NCI-H2107 (cell line): ENCODE measurements around the gene CEP295NL.
"Not testable (repeated sequence)": the region's sequence is repeated elsewhere in the genome, so short reads cannot be mapped to it uniquely, and the experiment has no call there.

Source experiments
- DNase-seq: peaks from one replicate; lab custom pipeline; 2025; lab: John Stamatoyannopoulos, UW

Gene CEP295NL, protein sequence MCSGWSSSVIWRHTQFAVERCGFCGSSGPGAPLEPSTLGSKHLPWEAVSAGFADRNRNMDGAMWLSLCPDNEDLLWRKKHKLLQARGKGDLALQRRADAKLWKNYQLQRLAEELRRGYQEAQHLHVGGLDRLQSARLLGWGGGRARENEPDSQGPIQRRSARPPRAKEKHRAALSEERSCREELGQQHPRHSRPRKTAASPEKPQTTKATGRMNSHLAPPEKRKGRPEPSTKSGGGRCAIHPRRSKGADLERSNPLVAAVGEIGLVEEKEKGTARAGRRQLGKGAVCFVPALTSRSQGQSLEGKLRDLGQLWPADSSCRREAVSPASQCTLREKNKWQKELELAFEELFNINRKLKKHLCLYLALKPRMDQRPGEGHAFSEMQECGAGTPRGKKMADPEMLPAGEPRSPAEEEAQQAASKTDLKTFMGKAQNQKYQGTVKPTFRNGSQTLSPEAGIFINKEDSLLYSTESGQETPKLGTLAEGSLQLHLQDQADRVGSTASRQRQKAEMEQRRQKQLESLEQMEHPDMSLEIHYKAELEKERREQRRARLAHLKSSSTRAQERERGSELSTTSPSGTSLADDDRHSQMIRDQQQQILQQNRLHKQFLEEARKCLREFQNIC

DNA sequence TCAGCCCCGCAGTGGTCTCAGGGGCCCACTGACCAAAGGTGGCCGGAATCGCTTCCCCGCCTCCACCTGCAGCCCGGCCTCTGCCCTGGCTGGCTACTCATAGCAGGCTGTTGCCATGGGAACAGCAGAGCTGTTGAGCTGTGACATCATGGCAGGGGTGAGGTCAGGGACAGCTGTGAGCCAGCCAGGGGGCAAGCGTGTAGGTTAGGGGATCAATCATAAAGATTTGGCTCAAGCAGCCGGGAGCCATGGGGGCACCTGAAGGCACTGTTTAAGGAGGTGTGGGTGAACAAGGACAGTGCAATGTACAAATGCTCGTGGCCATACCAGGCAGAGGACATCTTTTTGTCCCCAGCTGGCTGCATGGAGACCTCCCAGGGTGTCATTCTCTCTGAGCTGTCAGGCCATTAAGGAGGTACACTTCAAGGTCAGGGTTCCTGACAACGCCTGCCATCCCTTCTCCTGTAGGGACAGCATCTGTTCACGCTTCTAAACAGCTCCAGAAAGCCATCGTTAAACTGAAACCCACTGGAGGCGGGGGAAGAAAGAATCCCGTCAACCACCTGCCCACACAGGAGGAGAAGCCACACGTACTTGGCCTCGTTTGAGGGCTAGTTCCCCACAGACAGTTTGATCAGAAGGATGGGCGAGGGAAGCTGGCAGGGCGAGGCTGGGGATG, at the start of gene CEP295NL:
CEP295NL (minus strand) TSS at position 101 of the 679 bp plus-strand sequence. CDS start 1,373 bp downstream, outside the sequence.
- no peak for DNase-seq

DNA sequence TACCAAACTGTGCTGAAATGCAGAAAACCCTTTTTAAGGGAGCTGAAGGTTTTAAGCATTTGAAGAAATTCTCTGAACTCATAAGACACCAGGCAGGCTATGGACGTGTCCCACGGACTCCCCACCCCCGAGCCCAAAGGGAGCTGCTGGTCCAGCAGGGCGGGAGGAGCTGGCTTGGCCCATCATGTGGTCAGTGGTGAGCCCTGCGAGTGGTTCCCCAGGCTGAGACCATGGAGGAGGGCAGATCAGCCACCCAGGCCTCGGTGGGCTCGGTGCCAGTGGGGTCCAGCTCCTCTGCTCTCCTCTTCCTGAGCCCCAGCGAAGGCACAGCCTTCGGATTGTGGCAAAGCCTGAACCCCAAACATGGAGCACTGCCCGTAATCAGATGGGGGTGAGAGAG, 49.7 kb upstream of the CEP295NL start:
- no peak for DNase-seq

DNA sequence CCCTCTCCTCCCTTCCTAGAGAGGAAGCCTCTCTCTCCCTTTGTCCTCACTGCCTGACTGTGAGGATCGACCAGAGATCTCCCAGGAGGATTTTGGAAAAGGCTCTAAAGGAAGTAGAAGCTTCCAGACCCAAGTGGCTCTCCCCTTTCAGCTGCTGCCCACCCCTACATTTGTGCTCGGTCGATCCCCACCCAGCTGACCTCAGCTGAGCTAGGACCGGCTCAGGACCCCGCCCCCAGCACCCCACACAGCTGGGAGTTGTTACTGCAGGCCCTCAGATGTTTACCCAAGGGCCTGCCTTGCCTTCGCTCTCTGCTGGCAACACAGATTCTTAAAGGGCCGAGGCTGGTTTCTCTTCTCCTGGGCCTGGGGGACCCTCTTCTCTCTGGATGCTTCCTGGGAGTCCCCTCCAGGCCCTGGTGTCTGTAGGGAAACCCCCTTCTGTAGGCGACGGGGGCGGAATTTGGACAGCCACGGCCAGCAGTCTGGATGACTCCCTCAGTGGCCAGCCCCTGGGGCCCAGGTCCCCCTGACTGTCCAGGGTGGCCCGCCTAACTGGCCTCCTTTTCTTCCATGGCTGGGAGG, 49.1 kb upstream of the CEP295NL start:
- DNase-seq: no peak

DNA sequence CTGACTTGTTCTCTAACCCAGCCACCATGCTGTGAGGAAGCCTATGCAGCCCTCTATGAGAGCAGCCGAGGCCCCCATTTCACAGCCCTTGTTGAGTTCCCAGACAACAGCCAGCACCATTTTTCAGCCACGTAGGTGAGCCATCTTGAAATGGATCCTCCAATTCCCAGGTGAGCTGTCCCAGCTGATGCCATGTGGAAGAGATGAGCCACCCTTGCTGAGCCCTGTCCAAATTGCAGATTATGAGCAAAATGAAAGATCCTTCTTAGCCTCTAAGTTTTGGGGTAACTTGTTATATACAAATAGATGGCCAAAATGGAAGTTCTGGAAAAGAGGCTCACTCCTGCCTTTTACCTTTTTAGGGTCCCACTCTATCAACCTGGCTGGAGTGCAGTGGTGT, 47.9 kb upstream of the CEP295NL start:
- no peak for DNase-seq

DNA sequence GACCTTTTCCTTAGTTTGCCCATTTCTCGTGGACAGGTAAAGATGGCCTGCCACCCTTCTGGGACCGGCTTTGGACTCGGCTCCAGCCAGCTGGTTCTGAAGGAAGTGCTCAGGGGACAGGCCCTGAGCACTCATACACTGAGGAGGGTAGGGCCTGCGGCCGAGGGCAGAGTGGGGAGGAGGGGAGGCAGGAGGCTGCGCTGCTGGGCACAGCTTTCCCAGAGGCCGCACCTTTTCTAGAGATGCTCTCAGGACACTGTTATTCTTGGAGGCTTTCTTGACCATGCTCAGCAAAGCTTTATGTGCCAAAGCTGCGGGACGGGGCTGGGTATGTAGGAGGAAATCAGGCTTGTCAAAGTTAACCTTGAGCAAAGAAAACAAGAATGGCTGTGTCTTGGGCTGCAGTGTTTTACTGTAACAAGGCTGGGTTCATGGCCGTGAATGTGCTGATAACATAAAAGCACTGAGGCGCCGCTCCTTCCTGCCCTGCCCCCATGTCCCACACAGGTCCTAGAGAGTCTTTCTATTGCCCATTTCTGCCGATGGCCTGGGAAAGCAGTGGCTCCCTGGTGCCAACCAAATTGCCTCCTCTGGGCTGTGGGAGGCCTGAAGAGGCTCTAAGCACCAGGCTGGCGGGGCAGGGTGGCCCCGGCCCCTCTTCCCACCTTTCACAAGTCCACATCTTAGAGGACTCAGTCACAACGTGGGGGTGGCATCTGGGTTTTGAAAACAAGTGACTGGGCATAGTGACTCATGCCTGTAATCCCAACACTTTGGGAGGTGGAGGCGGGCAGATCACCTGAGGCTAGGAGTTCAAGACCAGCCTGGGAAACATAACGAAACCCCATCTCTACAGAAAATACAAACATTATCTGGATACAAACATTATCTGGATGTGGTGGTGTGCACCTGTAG, 44.5 kb upstream of the CEP295NL start:
- DNase-seq: no peak

DNA sequence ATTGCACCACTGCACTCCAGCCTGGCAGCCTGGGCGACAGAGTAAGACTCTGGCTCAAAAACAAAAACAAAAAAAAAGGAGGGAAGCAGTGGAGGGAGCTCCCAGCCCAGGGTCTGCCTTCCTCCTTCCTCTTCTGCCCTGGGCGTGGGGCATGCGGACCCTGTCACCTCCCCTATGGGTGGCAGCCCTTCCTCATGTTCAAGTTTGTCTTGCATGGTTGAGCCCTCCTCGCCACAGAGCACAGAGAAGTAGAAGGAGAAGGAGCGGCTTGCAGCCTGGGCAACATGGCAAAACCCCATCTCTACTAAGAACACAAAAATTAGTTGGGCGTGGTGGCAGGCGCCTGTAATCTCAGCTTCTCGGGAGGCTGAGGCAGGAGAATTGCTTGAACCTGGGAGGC, 43.6 kb upstream of the CEP295NL start:
- DNase-seq: no peak

DNA sequence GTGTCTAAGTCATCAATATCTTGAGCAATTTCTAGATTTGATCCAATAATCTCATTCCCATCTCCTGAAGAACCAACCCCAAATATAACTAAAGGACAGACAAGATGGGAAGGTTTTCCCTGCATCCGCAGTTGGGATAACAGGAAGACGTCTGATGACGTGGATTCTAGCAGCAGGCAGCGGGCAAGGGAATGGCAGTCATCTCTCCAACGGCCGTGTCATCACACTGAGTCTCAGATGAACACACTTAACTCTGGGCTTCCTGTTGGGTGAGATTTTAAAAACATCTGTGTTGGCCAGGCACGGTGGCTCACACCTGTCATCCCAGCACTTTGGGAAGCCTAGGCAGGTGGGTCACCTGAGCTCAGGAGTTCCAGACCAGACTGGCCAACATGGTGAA, 43.1 kb upstream of the CEP295NL start:
- no peak for DNase-seq

DNA sequence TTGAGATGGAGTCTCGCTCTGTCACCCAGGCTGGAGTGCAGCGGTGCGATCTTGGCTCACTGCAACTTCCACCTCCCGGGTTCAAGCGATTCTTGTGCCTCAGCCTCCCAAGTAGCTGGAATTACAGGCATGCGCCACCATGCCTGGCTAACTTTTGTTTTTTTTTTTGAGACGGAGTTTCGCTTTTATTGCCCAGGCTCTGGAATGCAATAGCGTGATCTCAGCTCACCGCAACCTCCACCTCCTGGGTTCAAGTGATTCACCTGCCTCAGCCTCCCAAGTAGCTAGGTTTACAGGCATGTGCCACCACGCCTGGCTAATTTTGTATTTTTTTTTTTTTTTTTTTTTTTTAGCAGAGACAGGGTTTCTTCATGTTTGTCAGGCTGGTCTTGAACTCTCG, 42.5 kb upstream of the CEP295NL start:
- not testable (repeated sequence) for DNase-seq

DNA sequence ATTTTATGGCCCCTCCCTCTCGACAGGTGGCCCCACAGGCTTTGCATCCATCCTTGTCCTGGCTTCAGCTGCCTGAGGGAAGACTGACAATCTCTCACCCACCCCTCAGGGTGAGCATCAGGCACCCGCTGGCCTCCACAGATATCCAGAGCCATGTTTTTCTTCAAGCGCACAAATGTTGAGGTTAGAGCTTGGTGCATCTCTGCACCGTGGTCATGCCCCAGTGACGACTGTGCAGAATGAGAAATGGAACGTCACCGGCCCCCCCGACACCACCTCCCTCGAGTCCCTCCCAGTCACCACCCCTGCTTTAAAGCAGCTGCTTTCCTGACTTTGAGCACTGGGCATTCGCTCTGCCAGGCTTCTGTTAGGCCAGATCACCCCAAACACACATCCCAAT, 42.0 kb upstream of the CEP295NL start:
- DNase-seq: no peak

DNA sequence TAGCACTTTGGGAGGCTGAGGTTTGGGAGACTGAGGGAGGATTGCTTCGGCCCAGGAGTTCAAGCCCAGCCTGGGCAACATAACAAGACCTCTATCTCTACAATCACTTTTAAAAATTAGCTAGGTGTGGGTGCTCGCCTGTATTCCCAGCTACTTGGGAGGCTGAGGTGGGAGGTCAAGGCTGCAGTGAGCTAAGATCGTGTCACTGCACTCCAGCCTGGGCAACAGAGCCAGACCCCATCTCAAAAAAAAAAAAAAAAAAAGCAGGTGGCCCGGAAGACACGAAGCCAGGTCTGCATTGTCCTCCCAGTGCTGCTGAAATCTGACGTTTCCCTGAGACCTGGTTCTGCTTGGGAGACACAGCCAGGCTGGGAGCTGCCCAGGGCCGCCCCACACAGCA, 41.0 kb upstream of the CEP295NL start:
- DNase-seq: no peak

DNA sequence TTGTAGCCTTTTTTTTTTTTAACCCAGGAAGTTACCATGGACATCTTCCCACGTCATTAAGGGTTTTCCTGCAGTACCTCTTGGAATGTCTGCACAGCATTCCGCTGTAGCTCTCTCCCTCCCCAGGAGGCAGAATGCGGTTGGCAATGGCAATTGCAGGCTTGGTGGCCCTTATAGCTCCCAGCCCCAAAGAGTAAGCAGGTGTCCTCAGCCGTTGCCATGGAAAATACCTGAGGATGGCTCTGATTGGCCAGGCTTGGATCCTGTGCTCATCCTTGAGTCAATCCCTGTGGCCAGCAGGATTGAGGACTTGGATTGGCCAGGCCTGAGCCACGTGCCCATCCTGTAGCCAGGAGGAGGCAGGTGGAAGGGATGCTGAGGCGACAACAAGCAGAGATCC, 37.7 kb upstream of the CEP295NL start:
- no peak for DNase-seq

DNA sequence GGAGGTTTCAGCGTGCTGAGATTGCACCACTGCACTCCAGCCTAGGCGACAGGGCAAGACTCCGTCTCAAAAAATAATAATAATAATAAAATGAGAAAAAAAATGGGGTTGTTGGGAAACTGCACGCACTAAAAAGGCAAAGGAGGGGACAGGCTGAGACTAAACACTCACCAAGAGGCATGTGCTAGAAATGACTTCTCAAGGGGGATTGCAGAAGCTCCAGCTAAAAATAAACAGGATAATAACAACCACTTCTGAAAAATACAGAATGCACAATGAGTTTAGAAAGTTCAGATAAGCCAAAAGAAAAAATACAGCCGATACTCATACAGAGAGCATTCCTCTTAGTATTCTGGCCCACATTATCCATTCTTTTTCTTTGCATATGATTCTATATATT, 37.3 kb upstream of the CEP295NL start:
- DNase-seq: no peak

DNA sequence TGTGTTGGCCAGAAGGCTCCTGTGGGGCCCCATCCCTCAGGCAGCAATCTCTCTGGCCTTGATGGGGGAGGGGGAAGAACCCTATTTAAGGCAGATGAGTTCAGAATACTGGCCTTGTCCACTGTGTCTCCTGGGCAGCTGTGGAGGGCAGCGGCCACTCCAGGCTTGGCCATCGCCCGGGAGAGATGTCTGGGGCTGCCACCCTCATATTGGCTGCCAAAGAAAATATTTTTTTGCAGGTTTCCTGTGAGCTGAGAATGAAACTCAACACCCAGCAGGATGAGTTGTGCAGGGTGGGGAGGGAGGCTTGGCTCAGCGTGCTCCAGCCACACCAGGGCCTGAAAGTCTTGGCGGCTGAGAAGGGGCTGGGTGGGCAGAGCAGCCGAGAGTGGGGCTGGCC, 36.6 kb upstream of the CEP295NL start:
- DNase-seq: no peak

DNA sequence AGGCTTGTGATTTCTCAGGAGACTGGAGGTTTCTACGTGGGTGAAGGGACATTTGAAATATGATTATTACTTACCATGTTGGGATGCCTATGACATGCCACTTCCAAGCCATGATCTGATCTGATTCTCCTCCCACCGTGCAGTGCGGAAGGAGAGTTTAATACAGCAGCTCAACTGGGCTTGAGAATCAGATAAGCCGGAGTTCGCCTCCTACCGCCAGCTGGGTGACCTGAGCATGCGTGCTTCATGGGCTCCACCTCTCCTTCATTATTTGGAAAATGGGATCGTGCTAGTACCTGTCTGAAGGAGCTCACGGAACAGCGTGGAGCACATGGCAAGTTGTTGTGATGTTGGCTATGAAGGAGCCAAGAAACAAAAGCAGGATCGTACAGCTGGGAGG, 34.6 kb upstream of the CEP295NL start:
- no peak for DNase-seq

DNA sequence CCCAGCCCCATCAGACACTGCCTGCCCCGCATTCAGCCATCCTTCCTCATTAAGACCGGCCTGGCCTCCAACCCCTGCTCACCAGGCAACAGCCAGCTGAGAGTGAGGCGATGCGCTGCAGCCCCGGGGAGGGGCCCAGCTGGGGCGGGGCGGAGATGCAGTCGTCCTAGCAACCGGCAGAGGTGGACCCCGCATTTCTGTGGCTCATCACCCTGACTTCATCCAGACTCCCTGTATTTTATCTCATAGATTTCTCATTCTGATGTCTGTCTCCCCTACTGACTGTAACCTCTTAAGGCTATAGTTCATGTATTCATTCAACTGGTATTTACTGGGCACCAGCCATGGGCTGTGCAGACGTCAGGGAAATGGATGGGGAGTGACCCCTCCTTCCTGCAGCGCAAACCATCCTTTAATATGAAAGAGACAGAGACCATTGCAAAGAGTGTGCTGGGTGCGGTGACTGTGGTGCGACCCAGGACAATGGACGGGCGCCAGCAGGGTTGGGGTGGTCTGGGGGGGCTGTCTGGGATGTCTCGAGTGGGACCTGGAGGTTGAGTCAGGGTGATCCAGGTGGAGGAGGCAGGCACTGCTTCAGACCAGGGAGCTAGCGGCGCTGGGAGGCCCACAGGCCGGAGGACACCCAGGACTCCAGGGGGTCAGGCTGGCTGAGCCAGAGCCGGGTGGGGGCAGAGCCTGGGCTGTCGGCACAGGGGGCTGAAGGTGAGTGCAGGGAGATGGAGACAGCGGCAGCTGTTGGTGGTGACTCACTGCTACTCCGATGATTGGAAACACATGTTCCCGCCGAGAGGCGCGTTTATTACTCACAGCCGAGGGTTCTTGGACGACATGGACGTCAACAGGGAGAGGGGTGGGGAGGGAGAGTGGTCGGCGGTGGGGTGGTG, 32.7 kb upstream of the CEP295NL start:
- no peak for DNase-seq

DNA sequence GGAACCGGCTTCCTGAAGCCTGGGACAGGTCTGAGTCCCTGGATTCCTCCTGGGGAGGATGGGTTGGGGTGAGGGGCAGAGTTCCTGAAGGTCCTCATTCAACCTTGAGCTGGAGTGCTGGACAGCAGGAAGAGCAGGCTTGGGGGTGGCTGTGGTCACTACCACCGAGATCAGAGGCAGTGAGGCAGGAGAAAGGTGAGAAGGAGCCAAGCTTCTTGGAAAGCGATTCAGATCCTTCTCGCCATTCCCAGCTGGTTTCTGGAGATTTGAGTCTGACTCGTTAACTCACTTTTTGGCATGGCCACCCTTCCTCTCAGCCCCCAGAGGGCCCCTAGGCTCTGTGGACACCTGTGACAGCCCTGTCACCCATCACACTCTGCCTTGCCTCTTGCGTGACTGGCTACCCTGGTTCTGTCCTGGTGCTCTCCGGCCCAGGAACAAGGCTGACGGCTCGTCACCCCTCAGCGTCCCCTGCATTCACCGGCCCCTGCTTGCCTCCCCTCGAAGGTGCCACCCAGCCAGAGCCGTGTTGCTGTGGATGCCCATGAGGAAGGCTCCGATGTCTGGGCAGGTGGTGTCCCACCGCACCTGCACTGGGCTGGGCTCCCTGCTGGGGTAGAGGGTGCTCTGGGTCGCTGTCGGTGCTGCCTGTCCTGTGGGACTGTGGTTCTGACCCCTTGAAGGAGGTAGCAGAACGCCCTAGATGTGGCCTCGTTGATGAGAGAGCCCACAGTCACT, 31.8 kb upstream of the CEP295NL start:
- DNase-seq: no peak

DNA sequence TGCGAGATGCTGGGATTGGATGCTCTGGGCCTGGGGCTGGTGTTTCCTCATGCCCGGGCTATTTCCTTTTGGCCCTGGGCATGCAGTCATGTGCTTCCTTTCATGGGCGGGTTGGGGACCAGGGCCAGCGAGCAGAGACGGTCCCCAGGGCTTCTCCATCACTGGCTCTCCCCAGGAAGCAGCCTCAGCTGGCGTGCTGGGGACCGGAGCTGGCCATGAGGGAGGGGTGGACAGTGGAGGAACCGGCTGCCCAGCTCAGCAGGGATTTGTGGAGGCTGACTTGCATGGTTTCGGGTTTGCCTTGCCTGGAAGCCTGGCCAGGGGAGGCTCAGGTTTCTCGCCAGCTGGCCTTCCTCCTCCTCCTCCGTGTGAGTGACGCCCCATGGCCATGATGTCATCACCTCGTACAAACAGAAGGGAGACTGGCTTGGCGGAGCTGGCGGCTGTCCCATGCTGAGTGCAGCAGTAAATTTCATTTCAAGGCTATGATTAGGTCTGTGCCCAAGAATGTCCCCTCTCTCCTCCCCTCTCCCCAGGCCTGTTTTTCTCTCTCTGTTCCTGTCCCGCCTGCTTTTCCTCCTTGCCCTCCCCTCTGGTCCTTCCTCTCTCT, 31.1 kb upstream of the CEP295NL start:
- DNase-seq: peak; percentile 91

DNA sequence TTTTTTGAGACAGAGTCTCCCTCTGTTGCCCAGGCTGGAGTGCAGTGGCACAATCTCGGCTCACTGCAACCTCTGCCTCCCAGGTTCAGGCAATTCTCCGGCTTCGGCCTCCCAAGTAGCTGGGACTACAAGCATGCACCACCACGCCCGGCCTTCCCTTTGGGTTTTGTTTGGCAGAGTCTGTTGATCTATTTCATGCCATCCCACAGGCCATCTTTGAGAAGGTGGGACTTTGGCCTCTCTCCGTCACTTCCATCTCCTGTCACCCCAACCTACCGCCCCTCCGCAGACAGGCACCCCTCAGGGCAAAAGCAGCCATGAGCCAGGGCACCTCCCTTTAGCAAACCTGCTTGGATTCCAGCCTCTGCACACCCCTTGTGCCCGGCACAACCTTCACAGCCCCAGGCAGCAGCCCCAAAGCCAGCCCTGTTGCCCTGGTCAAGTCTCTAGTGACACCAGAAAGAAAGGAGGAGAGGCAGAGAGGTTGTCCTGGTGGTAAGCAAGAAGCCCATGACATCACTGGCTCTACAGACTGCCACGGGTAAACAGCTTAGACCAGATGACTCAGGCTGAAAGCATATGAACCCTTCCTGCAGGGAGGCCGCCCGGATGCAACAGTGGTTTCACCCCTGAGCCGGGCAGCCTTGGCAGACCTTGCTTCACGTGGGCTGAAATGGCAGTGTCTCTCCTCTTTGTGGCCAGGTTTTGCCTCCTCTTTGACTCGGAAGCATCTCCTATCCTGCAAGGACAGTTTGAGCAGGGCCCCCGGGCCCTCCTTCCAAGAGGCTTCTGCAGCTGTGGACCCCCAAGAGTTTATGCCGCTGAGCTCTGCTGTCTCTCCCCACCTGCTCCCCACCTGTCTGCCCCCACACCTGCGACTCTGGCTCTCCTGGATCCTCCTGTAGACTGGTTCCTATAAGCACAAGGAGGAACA, 30.3 kb upstream of the CEP295NL start:
- no peak for DNase-seq
